Calu3 (cell line): ENCODE results near the gene SLC44A1. TPM values are rescaled to one million over a fixed set of nuclear protein-coding genes. Genes with fewer than 3 reads are reported as not detected.
"Not testable (repeated sequence)": the region's sequence is repeated elsewhere in the genome, so short reads cannot be mapped to it uniquely, and the experiment has no call there.

Experiments used
- BruUV-seq: library from RNA; stranded (reverse); fragments of 400-500 nt; replicated peaks from 2 replicates; lab custom pipeline; 2021; lab: Mats Ljungman, UMichigan
- CTCF ChIA-PET: fragments of 300-600 bp; sonication (Branson Sonifier 250); formaldehyde crosslinking; loops from one replicate; lab custom pipeline; 2022; ENCODE audit warnings: antibody characterized with exemption; lab: Charles Lee
- DNase-seq: peaks from one replicate; pipeline ENCODE4 v3.0.0; 2022
- H3K27ac Mint-ChIP-seq: one replicate; pipeline ENCODE4 v1.8.0; 2022; ENCODE audit warnings: mixed read lengths; ENCODE audit not compliant: unreplicated experiment
- H3K27me3 Mint-ChIP-seq: one replicate; pipeline ENCODE4 v1.8.0; 2022; ENCODE audit warnings: mixed read lengths; ENCODE audit not compliant: unreplicated experiment
- H3K36me3 Mint-ChIP-seq: one replicate; pipeline ENCODE4 v1.8.0; 2022; ENCODE audit warnings: mild to moderate bottlenecking, moderate library complexity, mixed read lengths; ENCODE audit not compliant: insufficient read depth, unreplicated experiment
- H3K4me1 Mint-ChIP-seq: one replicate; pipeline ENCODE4 v1.8.0; 2022; ENCODE audit warnings: mild to moderate bottlenecking, low read depth, mixed read lengths; ENCODE audit not compliant: unreplicated experiment
- H3K4me3 Mint-ChIP-seq: one replicate; pipeline ENCODE4 v1.8.0; 2022; ENCODE audit warnings: mild to moderate bottlenecking, low read depth, moderate library complexity, mixed read lengths; ENCODE audit not compliant: unreplicated experiment
- H3K9me3 Mint-ChIP-seq: one replicate; pipeline ENCODE4 v1.8.0; 2022; ENCODE audit warnings: low read depth, mixed read lengths; ENCODE audit not compliant: unreplicated experiment
- CTCF ChIP-seq: fragments of 200-600 bp; IDR thresholded peaks from one replicate; pipeline ENCODE4 v1.8.0; 2022; ENCODE audit warnings: antibody characterized with exemption; ENCODE audit not compliant: unreplicated experiment
- intact Hi-C: fragments of 100-400 bp; cut with micrococcal nuclease; formaldehyde crosslinking; loops from one replicate; pipeline ENCODE4 v1.10.0; 2022; ENCODE audit not compliant: unreplicated experiment
- total RNA-seq: library from RNA; stranded (reverse); gene quantifications from 2 replicates; pipeline ENCODE4 v1.2.3, GENCODE V29; 2022

SLC44A1 gene
- total RNA-seq, 1 experiment from 2014 or later = 41.2 TPM

- no peaks in the 10 kb centered on the region for H3K27me3 Mint-ChIP-seq
- H3K36me3 Mint-ChIP-seq = no peaks in the 10 kb centered on the region
- TF ChIP-seq CTCF = no peak
- intact Hi-C loops = no loop called here
- CTCF ChIA-PET = interaction anchor here (0.6 kb wide), 1 partner anchor 175 kb away, joined by 3 read pairs; no protein-coding TSS in a partner anchor
- no peak overlapping the region for H3K4me3 Mint-ChIP-seq
- peak; percentile 41 for DNase-seq
- no TSS peak for BruUV-seq
- H3K27ac Mint-ChIP-seq = no peak overlapping the region
- H3K9me3 Mint-ChIP-seq = no peaks in the 10 kb centered on the region
- H3K4me1 Mint-ChIP-seq = peaks cover 36% of the 10 kb centered on the region
These were observed 9.8 kb downstream of the SLC44A1 start for GRCh38 chr9:105254226-105254625.

GRCh38 chr9:105255421-105255820 is 11.0 kb downstream of the SLC44A1 start:
- no peak for TF ChIP-seq CTCF
- Mint-ChIP-seq H3K36me3 (no peaks in the 10 kb centered on the region), H3K4me1 (peaks cover 44% of the 10 kb centered on the region), H3K9me3 (no peaks in the 10 kb centered on the region), H3K27me3 (no peaks in the 10 kb centered on the region), H3K4me3 (no peak overlapping the region), H3K27ac (no peak overlapping the region)
- no peak for DNase-seq
- no TSS peak for BruUV-seq
- CTCF ChIA-PET = interaction anchor here (0.8 kb wide), 1 partner anchor 9 kb away, joined by 4 read pairs; no protein-coding TSS in a partner anchor
- intact Hi-C loops = no loop called here

DNA sequence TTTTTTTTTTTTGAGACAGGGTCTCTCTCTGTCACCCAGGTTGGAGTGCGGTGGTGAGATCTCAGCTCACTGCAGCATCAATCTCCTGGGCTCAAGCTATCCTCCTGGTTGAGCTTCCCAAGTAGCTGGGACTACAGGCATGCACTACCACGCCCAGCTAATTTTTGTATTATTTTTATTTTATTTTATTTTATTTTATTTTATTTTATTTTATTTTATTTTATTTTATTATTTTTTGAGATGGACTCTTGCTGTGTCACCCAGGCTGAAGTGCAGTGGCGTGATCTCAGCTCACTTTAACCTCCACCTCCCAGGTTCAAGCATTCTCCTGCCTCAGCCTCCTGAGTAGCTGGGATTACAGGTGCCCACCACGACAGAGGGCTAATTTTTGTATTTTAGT is 12.1 kb downstream of the SLC44A1 start:
- H3K27me3 Mint-ChIP-seq, DNase-seq, H3K9me3 Mint-ChIP-seq, intact Hi-C loops, H3K27ac Mint-ChIP-seq, H3K4me3 Mint-ChIP-seq, BruUV-seq, H3K36me3 Mint-ChIP-seq, CTCF ChIA-PET: not testable (repeated sequence)
- peaks cover 47% of the 10 kb centered on the region for H3K4me1 Mint-ChIP-seq

DNA sequence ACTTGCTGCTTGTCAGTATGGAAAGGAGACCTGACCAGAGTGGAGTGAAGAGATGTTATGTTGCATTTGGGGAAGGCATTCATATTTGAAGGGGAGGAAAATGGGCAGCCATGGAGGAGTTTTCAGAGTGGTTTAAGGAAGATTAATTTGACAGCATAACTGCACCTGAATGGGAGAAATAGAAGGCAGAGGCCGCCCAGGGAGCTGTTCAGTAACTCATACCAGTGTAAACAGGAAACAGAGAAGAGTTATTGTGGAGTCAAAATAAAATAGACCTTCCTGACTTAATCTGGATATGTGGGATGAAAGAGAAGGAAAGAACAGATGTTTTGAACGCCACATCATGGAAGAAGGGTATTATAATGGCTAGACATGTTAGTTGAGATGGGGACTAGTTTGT is 13.4 kb downstream of the SLC44A1 start:
- H3K4me1 Mint-ChIP-seq = peaks cover 45% of the 10 kb centered on the region

More for the DNA sequence above, 13.4 kb downstream of the SLC44A1 start:
- Mint-ChIP-seq H3K9me3 (no peaks in the 10 kb centered on the region), H3K36me3 (no peaks in the 10 kb centered on the region), H3K4me3 (no peak overlapping the region), H3K27ac (peak overlapping the region; percentile 3), H3K27me3 (no peaks in the 10 kb centered on the region)
- intact Hi-C loops = no loop called here
- no TSS peak for BruUV-seq
- DNase-seq = no peak
- TF ChIP-seq CTCF = no peak
- CTCF ChIA-PET = no interaction called here
